H1 (cell line): ENCODE data around the gene ARL8A. TPM values are rescaled to one million over a fixed set of nuclear protein-coding genes. Genes with fewer than 3 reads are reported as not detected.

Experiments used
- BACH1 ChIP-seq: IDR thresholded peaks from 2 replicates; pipeline ENCODE4 v1.6.1; 2012; ENCODE audit warnings: low read length, improper control_type of control experiment
- CHD7 ChIP-seq: fragments of 300-600 bp; sonication (generic); IDR thresholded peaks from 2 replicates; pipeline ENCODE4 v1.7.1; 2012; ENCODE audit warnings: low read length, moderate library complexity, mild to moderate bottlenecking, inconsistent platforms; ENCODE audit not compliant: insufficient replicate concordance
- RFX5 ChIP-seq: IDR thresholded peaks from 2 replicates; pipeline ENCODE4 v1.6.1; 2011; ENCODE audit warnings: low read depth, low read length, improper control_type of control experiment, borderline replicate concordance
- SUZ12 ChIP-seq: fragments of 200-600 bp; sonication (generic); IDR thresholded peaks from 2 replicates; pipeline ENCODE4 v1.6.1; 2012; ENCODE audit warnings: mild to moderate bottlenecking, inconsistent platforms, low read length, moderate library complexity, mixed read lengths
- polyA plus RNA-seq, 7 experiments: library from polyadenylated mRNA; depleted of rRNA in 3 of 7; stranded (reverse) in 5 of 7; unstranded in 2 of 7; fragments of >200 nt in 5 of 7; fragments of 200-250 nt in 2 of 7; gene quantifications; 1 replicate in 5 of 7; 2 replicates in 1 of 7; 4 replicates in 1 of 7; pipeline versions ENCODE4 v1.2.1 to v1.2.3, GENCODE V29; 2011 to 2013; ENCODE audit warnings: missing spikeins in 2 of 7, mixed read lengths in 2 of 7
- total RNA-seq: library from RNA; stranded (reverse); fragmentation: NEBNext Ultra II Directional; extraction: Animal tissue kit (Norgen Biotek cat#: 25700); gene quantifications from 2 replicates; pipeline ENCODE4 v1.2.1, GENCODE V29; 2021

The ARL8A gene
- total and polyA plus RNA-seq, 2 of the 8 experiments (the other 6 are each of a cell fraction or from before 2014, with no cell fraction given), result 40.3 to 58.7 TPM

- TF ChIP-seq CHD7, result no peak
- TF ChIP-seq SUZ12, result no peak
- TF ChIP-seq RFX5, result no peak
- TF ChIP-seq BACH1, result no peak
- TF ChIP-seq, all 59 proteins: peak for 0
These were observed 29.5 kb upstream of the ARL8A start (continued) for GRCh38 chr1:202173993-202174392.
